MM.1S (cell line): Measurements from ENCODE around the gene PORCN.
"Not testable (repeated sequence)": the region's sequence is repeated elsewhere in the genome, so short reads cannot be mapped to it uniquely, and the experiment has no call there.

Experiments used
- CTCF ChIP-seq: fragments of 300-600 bp; sonication (generic); IDR thresholded peaks from 2 replicates; pipeline ENCODE4 v1.5.1; 2016; ENCODE audit warnings: antibody characterized with exemption, low read length, mixed read lengths
- EZH2 ChIP-seq: fragments of 300-600 bp; sonication (generic); optimal IDR thresholded peaks from 2 replicates; pipeline ENCODE3; 2017; ENCODE audit warnings: low read depth, mild to moderate bottlenecking, antibody characterized with exemption, low read length, mixed read lengths
- EZH2phosphoT487 ChIP-seq: fragments of 300-600 bp; sonication (generic); IDR thresholded peaks from 2 replicates; pipeline ENCODE4 v1.6.1; 2018; ENCODE audit warnings: antibody characterized with exemption, low read length

- TF ChIP-seq CTCF, EZH2, EZH2phosphoT487: not testable (repeated sequence)
Measured at GRCh38 chrX:48519481-48519880, 10.7 kb downstream of the PORCN start.
